Smooth muscle cell (in vitro differentiated cells): ENCODE results near the gene SLC38A9. TPM values are rescaled to one million over a fixed set of nuclear protein-coding genes. Genes with fewer than 3 reads are reported as not detected.

ENCODE experiments used
- DNase-seq: peaks from one replicate; lab custom pipeline; 2025; ENCODE audit not compliant: unreplicated experiment; lab: John Stamatoyannopoulos, UW
- H2AFZ ChIP-seq: fragments of 200-600 bp; sonication (generic); 2 replicates; pipeline ENCODE4 v1.6.0; 2016; ENCODE audit warnings: antibody characterized with exemption, low read depth, mild to moderate bottlenecking
- H3F3A ChIP-seq: fragments of 200-600 bp; sonication (generic); 2 replicates; pipeline ENCODE4 v1.6.0; 2017; ENCODE audit warnings: antibody characterized with exemption, low read depth
- H3K27ac ChIP-seq: fragments of 200-600 bp; sonication (generic); 2 replicates; pipeline ENCODE4 v1.5.1; 2016; ENCODE audit warnings: low read depth, mild to moderate bottlenecking
- H3K27me3 ChIP-seq: fragments of 200-600 bp; sonication (generic); 2 replicates; pipeline ENCODE4 v1.6.1; 2016; ENCODE audit warnings: low read depth, mild to moderate bottlenecking
- H3K36me3 ChIP-seq: fragments of 200-600 bp; sonication (generic); 2 replicates; pipeline ENCODE4 v1.5.1; 2016; ENCODE audit warnings: low read depth
- H3K4me1 ChIP-seq: fragments of 200-600 bp; sonication (generic); 2 replicates; pipeline ENCODE4 v1.5.1; 2016; ENCODE audit warnings: low read depth
- H3K4me2 ChIP-seq: fragments of 200-600 bp; sonication (generic); 2 replicates; pipeline ENCODE4 v1.6.0; 2016; ENCODE audit warnings: mild to moderate bottlenecking
- H3K4me3 ChIP-seq: fragments of 200-600 bp; sonication (generic); 2 replicates; pipeline ENCODE4 v1.5.1; 2016; ENCODE audit warnings: mild to moderate bottlenecking
- H3K79me2 ChIP-seq: fragments of 200-600 bp; sonication (generic); 2 replicates; pipeline ENCODE4 v1.6.0; 2016; ENCODE audit warnings: low read depth, mild to moderate bottlenecking
- H3K9ac ChIP-seq: fragments of 200-600 bp; sonication (generic); 2 replicates; pipeline ENCODE4 v1.6.0; 2016; ENCODE audit warnings: low read depth
- H3K9me3 ChIP-seq: fragments of 200-600 bp; sonication (generic); replicated peaks from 2 replicates; pipeline ENCODE4 v1.5.1; 2016; ENCODE audit warnings: low read depth
- H4K20me1 ChIP-seq: fragments of 200-600 bp; sonication (generic); 2 replicates; pipeline ENCODE4 v1.6.0; 2016; ENCODE audit warnings: low read depth
- WGBS: methylation state at CpG from one replicate; pipeline ENCODE4 v1.1.7; 2016; ENCODE audit warnings: low lambda C conversion rate; 5-methylcytosine and 5-hydroxymethylcytosine counted together
- polyA plus RNA-seq: library from polyadenylated mRNA; unstranded; fragments of >200 nt; fragmentation: Nextera tagmentation; extraction: Ambion mirVana; gene quantifications from 2 replicates; pipeline ENCODE4 v1.2.1, GENCODE V29; 2016
- total RNA-seq: library from RNA; depleted of rRNA; stranded (reverse); fragments of >200 nt; gene quantifications from 2 replicates; pipeline ENCODE4 v1.2.3, GENCODE V29; 2014
- TF ChIP-seq, protein P1 (sequence below): fragments of 200-600 bp; sonication (generic); IDR thresholded peaks from 2 replicates; pipeline ENCODE4 v1.5.1; 2017; ENCODE audit warnings: borderline replicate concordance, mild to moderate bottlenecking, antibody characterized with exemption; ENCODE audit not compliant: insufficient read depth, poor library complexity, severe bottlenecking

The SLC38A9 gene
- total and polyA plus RNA-seq, 2 experiments from 2014 or later = 19.8 to 41.0 TPM

- H3K27ac ChIP-seq = peak overlapping the region; percentile 65
- TF ChIP-seq, protein P1, sequence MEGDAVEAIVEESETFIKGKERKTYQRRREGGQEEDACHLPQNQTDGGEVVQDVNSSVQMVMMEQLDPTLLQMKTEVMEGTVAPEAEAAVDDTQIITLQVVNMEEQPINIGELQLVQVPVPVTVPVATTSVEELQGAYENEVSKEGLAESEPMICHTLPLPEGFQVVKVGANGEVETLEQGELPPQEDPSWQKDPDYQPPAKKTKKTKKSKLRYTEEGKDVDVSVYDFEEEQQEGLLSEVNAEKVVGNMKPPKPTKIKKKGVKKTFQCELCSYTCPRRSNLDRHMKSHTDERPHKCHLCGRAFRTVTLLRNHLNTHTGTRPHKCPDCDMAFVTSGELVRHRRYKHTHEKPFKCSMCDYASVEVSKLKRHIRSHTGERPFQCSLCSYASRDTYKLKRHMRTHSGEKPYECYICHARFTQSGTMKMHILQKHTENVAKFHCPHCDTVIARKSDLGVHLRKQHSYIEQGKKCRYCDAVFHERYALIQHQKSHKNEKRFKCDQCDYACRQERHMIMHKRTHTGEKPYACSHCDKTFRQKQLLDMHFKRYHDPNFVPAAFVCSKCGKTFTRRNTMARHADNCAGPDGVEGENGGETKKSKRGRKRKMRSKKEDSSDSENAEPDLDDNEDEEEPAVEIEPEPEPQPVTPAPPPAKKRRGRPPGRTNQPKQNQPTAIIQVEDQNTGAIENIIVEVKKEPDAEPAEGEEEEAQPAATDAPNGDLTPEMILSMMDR = no peak
- 100% methylated on average over 1 of the region's 1 CpG for WGBS
- H3K4me3 ChIP-seq = no peak overlapping the region
- H3K79me2 ChIP-seq = no peaks in the 10 kb centered on the region
- no peaks in the 10 kb centered on the region for H3K9me3 ChIP-seq
- H3K36me3 ChIP-seq = no peaks in the 10 kb centered on the region
- H3K4me2 ChIP-seq = no peak overlapping the region
- no peak for DNase-seq
- H3K27me3 ChIP-seq = no peaks in the 10 kb centered on the region
- peaks cover 17% of the 10 kb centered on the region for H3F3A ChIP-seq
- no peaks in the 10 kb centered on the region for H4K20me1 ChIP-seq
- H3K9ac ChIP-seq = no peak overlapping the region
- no peak overlapping the region for H2AFZ ChIP-seq
- H3K4me1 ChIP-seq = peaks cover 13% of the 10 kb centered on the region
Measured at GRCh38 chr5:55671975-55672374, 40.1 kb downstream of the SLC38A9 start.

DNA sequence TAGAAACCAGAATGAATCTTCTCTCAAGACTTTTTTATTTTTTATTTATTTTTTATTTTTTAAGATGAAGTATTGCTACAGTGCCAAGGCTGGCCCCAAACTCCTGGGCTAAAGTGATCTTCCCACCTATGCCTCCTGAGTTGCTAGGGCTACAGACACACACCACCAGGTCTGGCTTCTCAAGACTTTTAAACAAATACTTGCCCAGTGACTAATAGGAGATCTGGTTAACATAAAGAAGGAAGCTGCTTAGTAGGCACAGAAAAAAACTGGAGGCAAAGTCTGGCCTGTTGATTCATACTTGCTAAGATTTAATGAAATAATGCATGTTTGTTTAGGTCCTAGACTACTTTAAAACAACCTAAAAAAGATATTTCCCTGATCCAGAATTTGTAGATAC, 43.8 kb downstream of the SLC38A9 start:
- H3K27me3 ChIP-seq = no peaks in the 10 kb centered on the region
- H3K4me1 ChIP-seq = peaks cover 13% of the 10 kb centered on the region
- H3K4me3 ChIP-seq = no peak overlapping the region
- peak overlapping the region; percentile 99 for H3K27ac ChIP-seq
- TF ChIP-seq, protein P1 = no peak
- H4K20me1 ChIP-seq = no peaks in the 10 kb centered on the region
- H3K4me2 ChIP-seq = peak overlapping the region; percentile 69
- peak overlapping the region; percentile 86 for H3K9ac ChIP-seq
- H3K79me2 ChIP-seq = no peaks in the 10 kb centered on the region
- peak overlapping the region; percentile 51 for H2AFZ ChIP-seq
- peaks cover 17% of the 10 kb centered on the region for H3F3A ChIP-seq
- H3K36me3 ChIP-seq = no peaks in the 10 kb centered on the region
- no peaks in the 10 kb centered on the region for H3K9me3 ChIP-seq
- DNase-seq = no peak

GRCh38 chr5:55667938-55668337, 44.2 kb downstream of the SLC38A9 start:
- Histone ChIP-seq H3K79me2 (no peaks in the 10 kb centered on the region), H4K20me1 (no peaks in the 10 kb centered on the region), H3K27ac (peak overlapping the region; percentile 99), H3F3A (peaks cover 13% of the 10 kb centered on the region), H3K4me2 (peak overlapping the region; percentile 53), H3K4me3 (no peak overlapping the region), H3K9me3 (no peaks in the 10 kb centered on the region), H2AFZ (no peak overlapping the region), H3K9ac (peak overlapping the region; percentile 85), H3K27me3 (no peaks in the 10 kb centered on the region), H3K4me1 (peaks cover 13% of the 10 kb centered on the region), H3K36me3 (no peaks in the 10 kb centered on the region)
- TF ChIP-seq, protein P1 = no peak
- WGBS = 97% methylated on average over 3 of the region's 3 CpGs
- DNase-seq = no peak

- Histone ChIP-seq H3F3A (peaks cover 12% of the 10 kb centered on the region), H3K27ac (no peak overlapping the region), H3K27me3 (no peaks in the 10 kb centered on the region), H3K36me3 (no peaks in the 10 kb centered on the region), H3K4me3 (no peak overlapping the region), H3K4me1 (peaks cover 13% of the 10 kb centered on the region), H3K9me3 (no peaks in the 10 kb centered on the region), H3K9ac (no peak overlapping the region), H3K79me2 (no peaks in the 10 kb centered on the region), H4K20me1 (no peaks in the 10 kb centered on the region), H3K4me2 (no peak overlapping the region), H2AFZ (no peak overlapping the region)
- 95% methylated on average over 8 of the region's 8 CpGs for WGBS
- TF ChIP-seq, protein P1 = no peak
- no peak for DNase-seq
Measured at GRCh38 chr5:55665065-55665464, 47.1 kb downstream of the SLC38A9 start.
